GM12874 (cell line): ENCODE results near the gene CCNF.

Source experiments
- TF ChIP-seq, protein P1 (sequence below): IDR thresholded peaks from 2 replicates; pipeline ENCODE4 v1.5.1; 2011; ENCODE audit warnings: low read depth, mild to moderate bottlenecking, control low read depth, low read length, moderate library complexity; ENCODE audit not compliant: insufficient read depth

Gene CCNF, protein sequence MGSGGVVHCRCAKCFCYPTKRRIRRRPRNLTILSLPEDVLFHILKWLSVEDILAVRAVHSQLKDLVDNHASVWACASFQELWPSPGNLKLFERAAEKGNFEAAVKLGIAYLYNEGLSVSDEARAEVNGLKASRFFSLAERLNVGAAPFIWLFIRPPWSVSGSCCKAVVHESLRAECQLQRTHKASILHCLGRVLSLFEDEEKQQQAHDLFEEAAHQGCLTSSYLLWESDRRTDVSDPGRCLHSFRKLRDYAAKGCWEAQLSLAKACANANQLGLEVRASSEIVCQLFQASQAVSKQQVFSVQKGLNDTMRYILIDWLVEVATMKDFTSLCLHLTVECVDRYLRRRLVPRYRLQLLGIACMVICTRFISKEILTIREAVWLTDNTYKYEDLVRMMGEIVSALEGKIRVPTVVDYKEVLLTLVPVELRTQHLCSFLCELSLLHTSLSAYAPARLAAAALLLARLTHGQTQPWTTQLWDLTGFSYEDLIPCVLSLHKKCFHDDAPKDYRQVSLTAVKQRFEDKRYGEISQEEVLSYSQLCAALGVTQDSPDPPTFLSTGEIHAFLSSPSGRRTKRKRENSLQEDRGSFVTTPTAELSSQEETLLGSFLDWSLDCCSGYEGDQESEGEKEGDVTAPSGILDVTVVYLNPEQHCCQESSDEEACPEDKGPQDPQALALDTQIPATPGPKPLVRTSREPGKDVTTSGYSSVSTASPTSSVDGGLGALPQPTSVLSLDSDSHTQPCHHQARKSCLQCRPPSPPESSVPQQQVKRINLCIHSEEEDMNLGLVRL

DNA sequence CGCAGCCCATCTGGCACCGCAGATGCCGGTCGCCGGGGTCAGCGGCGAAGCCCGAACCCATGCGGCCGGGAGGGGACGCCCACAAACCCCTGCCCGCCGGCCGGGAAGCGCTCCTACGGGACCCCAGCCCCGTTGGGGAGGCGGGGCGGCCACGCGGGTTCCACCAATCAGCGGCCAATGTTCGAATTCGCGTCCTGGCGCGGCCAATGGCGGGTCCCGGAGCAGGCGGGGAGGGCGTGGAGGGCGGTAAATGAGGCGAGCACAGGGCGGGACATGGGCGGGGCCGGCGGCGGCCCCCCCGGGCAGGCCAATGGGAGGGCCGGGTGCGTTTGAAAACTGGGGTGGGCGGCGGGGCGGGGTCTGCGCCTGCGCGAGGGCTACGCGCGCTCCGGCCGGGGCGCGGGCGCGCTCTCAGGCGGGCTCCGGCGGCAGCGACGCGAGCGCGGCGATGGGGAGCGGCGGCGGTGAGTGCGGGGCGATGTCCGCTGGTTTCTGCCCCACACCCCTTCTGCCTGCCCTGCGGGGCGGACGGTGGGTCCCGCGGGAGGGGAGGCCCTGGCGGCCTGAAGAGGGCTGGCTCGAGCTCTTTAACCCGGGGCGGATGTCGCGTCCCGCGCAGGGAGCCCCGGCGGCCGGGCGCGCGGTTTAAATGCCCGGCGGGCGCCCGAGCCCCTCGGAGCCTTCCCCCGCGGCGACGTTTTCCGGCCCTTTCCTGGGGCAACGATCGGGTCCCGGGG is at the start of gene CCNF:
CCNF (plus strand) TSS at position 414 of the 737 bp plus-strand sequence; CDS start at position 449, 35 bp downstream.
- TF ChIP-seq, protein P1, sequence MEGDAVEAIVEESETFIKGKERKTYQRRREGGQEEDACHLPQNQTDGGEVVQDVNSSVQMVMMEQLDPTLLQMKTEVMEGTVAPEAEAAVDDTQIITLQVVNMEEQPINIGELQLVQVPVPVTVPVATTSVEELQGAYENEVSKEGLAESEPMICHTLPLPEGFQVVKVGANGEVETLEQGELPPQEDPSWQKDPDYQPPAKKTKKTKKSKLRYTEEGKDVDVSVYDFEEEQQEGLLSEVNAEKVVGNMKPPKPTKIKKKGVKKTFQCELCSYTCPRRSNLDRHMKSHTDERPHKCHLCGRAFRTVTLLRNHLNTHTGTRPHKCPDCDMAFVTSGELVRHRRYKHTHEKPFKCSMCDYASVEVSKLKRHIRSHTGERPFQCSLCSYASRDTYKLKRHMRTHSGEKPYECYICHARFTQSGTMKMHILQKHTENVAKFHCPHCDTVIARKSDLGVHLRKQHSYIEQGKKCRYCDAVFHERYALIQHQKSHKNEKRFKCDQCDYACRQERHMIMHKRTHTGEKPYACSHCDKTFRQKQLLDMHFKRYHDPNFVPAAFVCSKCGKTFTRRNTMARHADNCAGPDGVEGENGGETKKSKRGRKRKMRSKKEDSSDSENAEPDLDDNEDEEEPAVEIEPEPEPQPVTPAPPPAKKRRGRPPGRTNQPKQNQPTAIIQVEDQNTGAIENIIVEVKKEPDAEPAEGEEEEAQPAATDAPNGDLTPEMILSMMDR, result no peak

DNA sequence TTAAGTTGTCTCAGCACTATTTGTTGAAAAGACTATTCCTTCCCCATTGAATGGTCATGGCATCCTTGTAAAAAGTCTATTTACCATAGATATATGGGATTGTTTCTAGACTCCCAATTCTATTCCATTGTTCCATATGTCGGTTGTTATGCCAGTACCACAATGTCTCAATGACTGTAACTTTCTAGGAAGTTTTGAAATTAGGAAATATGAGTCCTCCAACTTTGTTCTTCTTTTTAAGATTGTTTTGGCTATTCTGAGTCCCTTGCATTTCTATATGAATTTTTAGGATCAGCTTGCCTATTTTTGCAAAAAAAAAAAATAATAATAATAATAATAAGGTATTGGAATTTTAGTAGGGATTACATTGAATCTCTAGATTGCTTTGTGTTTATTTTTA is 45.7 kb upstream of the CCNF start:
- TF ChIP-seq, protein P1, result no peak

DNA sequence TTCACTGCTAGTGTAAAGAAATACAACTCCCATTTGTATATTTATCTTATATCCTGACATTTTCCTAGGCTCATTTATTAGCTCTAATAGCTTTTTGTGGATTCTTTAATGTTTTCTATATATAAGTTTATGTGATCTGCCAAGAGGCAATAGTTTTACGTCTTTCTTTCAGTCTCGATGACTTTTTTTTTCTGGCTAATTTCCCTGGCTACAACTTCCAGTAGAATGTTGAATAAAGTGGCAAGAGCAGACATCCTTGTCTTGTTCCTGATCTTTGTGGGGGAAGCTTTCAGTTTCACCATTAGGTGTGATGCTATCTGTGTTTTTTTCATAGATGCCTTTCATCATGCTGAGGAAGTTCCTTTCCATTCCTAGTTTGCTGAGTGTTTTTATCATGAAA is 44.8 kb upstream of the CCNF start:
- TF ChIP-seq, protein P1, result no peak

DNA sequence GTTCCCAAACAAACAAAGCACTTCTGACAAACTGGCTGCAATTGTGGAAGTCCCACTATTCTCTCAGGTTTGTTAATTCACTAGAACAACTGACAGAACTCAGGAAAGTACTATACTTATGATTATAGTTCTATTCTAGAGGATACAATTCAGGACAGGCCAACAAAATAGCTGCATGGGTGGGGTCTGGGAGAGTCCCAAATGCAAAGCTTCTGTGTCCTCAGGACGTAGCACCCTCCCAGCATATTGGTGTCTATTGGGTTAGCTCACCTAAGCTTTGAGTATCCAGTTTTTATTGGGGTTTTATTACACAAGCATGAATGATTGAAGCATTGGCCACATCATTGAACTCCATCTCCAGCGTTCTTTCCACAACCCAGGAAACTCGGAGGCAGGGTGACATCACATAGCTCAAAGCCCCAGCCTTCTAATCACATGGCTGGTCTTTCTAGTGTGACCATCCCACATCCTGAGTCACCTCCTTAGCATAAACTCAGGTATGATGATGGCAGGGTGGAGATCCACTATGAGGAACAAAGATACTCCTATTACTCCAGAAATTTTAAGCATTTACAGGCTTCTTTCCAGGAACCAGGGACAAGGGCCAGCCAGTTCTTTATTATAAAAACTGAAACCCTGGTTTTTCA is 43.9 kb upstream of the CCNF start:
- TF ChIP-seq, protein P1, result no peak

DNA sequence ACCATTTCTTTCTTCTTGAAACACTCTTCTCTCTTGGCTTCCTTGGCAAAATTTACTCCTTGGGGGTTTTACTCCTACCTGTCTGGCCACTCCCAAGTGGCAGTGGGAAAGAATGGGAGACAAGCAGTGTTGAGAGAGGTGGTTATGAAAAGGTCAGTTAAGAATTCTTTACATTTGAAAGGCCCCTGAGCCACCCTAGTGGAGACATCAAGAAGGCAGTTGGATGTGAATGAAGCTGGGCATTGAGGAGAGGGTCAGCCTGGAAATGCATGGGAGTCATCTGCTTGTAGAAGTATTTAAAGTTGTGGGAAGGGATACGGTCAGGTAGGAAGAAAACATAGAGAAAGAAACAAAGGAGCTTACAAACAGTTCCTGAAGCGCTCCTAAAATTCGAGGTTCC is 42.3 kb upstream of the CCNF start:
- TF ChIP-seq, protein P1, result peak; percentile 20; the same call in 1 of the 2 replicates

DNA sequence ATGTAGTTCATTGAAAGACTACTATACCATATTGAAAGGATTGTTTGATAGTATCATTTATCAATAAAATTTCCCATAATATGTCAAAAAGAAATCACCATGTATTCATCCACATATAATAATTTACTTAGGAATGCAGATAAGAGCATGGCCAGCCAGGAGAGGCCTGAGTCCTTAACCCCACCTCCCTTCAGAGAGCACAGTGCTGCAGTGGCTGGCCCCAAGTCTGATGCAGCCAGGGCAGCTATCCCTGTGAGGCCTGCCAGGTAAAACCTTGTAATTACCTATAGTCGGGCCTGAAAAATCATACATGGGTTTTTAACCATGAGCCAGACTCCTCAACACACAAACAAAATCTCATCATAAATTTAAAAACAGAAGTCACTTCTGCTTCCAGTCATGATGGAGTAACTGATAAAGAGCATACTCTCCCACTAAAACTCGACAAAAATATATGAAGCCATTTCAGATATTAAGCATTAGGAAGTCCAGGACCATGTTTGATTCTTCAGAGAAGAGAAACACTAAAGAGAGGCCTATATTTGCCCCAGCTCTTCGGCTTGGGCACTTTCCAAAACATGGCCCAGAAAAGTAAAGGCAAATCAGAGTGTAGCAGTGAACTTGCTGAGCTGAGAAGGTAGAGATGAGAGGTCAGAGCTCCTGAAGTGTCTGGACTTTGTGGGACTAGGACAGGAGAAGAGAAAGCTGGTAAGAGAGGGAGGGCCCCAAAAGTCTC is 40.9 kb upstream of the CCNF start:
- TF ChIP-seq, protein P1, result no peak
